ENCODE measurements around the gene NEUROD6.

NEUROD6 gene

DNA sequence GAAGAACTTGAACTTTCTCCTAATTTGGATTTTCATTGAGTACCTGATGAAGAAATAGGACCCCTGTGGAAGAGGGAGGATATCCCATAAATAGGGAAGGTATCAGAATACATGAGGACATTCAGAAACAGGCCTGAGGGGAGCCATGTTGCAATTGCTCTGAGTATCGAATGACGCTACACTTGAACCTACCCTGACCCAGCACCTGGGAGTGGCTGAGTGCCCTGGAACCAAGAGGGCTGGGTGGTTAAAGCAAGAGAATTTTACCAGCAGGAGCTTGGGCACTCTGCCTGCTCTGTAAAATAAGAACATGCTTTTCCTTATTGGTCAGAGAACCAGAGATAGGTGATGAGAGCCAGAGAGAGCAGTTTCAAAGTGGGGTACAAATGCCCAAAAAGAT lies 7.2 kb downstream of the NEUROD6 start:
- DNase-seq (ENCODE audit: low read depth), result no peak

DNA sequence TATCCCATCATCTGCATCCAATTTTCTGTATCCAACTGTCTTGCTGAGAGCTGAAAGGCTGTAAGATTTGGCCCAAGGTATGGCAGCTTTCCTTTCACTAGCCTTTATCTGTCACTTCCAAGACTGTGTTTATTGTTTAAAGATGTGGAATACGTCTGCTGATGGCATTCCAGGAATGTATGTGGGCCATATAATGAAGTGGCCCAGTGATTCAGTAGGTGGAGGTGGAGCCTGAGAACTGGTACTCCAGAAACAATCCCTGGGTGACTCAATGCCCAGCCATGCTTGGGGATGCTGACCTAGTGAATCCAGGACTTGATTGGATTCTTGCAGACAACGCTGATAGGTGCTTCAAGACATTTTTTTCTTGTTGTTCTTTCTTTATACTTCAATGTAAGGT lies 13.5 kb downstream of the NEUROD6 start:
- DNase-seq (ENCODE audit: low read depth), result peak; percentile 20

DNA sequence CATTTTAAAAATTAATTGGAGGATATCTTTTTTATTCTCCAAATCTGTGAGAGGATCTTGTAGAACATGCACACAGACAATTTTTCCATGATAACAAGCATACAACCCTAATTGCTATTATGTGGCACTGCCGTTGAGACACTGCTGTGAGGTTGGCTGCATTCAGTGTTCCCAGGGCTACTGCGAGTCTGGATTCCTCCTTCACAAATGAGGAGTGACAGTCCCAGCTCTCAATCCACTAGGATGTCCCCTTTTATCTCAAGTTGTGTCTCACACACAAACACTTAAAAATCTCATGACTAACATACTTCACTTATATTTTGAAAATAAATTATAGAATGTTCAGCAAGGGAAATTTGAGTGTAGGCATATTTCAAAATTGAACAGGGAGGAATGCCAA lies 14.1 kb downstream of the NEUROD6 start:
- no peak for DNase-seq (ENCODE audit: low read depth)

DNA sequence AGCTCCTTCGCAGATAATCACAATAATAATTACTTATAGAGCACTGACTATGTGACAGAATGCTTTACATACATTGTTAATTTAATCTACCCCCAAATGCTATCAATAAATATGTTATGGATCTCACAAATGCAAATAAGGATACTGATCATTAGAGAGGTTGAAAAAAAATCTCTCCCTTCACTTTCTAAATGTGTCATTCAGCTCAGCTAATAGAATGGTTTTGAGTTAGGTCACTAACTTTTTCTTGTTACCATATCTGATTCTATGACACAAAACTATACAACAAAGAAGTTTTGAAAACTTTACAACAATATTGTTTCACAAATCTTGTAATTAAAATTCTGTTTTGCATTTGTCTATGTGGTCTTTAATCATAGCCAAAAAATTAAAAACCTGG lies 17.4 kb downstream of the NEUROD6 start:
- no peak for DNase-seq (ENCODE audit: low read depth)

DNA sequence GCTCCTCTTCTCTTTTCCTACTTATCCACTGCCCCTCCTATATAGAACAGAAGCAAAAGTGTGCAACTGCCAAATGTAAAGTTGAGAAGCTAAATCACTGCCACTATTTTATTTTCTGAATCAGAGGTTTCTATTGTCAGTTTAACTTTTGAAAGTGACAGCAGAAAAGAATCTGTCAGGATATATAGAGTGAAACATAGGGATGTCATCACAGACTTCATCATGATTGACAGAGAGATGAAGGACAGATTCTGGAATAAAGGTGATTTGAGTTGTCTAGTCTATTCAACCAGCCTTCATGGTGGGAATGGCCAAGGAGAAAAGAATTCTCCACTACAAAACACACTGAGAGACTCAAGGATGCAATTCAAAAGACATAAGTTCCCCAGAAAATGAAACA lies 19.9 kb downstream of the NEUROD6 start:
- DNase-seq (ENCODE audit: low read depth), result no peak

DNA sequence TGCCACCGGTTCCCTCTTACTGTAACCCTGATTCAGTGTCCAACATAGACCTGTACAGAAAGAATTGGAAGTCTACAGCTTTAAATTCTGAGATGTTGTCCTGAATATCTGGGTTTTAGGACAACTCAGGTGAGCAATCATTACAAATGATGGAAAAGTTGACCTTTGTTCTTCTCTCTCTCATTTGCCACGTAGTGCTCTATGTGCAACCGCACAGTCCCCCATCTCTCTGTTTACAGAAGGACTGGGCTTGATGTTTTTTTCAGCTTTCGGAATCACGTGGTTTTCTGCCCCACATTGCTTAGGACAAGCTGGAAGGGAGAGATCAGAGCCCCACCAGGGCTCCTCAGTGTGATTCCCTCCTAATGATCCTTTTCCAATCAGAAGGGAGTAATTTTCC lies 22.2 kb downstream of the NEUROD6 start:
- DNase-seq (ENCODE audit: low read depth), result no peak

DNA sequence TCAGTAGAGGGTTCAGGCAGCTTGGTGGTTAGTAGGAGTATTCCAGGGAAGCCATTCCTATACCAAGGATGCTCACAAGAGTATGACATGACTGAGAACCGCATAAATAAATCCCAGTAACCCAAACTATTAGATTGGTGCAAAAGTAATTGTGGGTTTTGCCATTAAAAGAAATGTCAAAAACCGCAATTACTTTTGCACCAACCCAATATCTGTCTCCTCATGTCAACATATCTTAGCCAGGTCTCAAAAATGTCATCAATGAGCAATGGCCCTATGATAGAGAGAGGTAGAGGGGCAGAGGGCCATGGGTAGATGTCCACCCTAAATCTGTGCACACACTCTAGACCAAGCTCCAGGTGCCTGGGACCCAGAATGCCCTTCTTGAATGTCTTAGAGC lies 23.6 kb downstream of the NEUROD6 start:
- DNase-seq (ENCODE audit: low read depth), result no peak

DNA sequence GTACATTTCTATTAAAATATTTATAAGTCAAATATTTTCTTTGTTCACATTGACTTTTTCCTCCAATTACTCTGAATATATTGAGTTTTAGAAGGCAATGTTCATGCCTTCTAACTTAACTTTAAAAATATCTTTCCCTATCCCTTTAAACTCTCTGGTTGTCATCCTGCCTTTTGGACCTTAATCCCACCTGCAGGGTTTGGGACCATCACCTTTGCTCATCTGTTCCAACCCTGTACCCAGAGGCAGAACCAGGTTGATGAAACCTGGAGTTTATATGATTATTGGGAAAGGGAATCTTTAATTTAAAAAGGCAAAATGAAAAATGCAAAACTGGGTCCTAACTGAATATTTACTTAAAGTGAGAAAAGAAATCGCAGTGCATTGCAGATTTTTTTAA lies 24.8 kb downstream of the NEUROD6 start:
- DNase-seq (ENCODE audit: low read depth), result no peak

DNA sequence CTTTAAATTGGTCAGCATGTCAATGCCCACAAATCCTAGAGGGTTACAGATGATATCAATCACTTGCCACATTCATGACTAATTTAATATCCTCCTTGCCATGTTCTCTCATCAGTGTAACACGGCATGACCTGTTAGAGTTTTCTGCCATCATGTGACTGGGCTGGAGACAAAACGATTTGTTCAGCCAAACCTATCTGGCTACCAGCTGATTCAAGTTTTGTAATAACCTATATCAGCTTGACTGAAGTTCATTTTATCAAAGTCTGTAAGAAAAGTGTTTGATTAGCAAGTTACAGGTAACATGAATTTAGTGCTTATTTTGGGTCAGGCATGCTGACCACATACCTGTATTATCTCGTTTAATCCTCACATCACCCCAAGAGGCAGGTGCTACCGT lies 25.7 kb downstream of the NEUROD6 start:
- DNase-seq (ENCODE audit: low read depth), result no peak

DNA sequence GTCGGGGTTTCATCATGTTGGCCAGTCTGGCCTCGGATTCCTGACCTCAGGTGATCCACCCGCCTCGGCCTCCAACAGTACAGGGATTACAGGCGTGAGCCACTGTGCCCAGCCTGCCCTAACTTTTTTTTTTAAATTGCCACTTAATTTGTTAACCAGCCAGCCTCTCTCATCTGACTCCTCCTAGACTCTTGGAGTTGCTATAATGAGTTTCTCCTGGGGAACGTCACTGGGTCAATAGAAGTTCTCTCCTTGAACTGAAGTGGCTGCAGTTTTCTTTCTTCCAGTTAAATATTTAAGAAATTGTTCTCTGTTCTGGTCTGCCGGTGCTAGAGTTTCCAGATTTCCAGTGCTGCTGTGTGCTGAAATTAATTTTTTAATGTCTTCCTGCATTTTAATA lies 27.6 kb downstream of the NEUROD6 start:
- DNase-seq (ENCODE audit: low read depth), result no peak

DNA sequence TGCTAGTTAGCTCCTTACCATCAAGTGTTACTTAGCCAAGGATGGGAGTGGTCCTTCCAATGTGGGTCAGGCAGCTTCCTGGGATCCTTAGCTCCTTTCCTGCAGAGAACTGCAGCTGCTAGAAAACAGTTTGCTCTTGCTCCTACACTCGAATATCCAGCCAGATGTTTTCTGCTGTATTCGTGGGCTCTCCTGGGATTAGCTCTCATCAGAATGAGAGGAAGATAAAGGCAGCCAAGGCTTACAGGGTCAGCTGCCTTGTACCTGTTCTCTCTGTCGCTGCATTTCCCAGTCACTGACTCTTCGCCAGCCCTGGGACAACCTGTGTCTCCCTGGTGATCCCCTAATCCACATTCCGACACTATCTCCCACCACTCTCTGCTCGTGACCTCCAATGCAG lies 29.0 kb downstream of the NEUROD6 start:
- DNase-seq (ENCODE audit: low read depth), result no peak

DNA sequence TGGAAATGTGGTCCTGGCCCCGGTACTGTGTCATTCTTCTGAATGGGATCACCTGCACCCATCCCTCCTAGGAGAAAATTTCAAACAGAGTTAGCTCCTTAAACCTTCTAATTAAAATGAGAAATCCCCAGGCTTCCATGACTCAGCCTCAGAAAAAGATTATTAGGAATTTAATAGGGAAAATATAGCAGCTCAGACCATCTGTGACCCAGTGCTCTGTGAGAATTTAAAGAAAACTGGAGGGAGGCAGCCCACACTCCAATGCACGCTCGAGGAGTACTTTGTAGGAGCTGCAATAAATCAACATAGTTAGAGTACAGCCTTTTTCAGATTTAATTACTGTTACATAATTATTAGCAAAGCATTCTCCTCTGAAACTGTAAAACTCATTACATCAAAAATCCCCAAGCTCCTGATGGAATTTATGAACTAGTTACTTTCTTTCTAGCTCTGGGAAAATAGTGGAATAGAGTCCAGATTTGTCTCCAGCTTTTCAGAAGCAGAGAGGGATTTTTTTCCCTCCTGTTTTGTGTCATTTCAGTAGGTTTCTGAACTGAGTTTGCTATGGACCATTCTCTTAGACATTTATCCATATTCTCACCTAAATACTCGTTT lies 30.1 kb downstream of the NEUROD6 start:
- DNase-seq (ENCODE audit: low read depth), result no peak

DNA sequence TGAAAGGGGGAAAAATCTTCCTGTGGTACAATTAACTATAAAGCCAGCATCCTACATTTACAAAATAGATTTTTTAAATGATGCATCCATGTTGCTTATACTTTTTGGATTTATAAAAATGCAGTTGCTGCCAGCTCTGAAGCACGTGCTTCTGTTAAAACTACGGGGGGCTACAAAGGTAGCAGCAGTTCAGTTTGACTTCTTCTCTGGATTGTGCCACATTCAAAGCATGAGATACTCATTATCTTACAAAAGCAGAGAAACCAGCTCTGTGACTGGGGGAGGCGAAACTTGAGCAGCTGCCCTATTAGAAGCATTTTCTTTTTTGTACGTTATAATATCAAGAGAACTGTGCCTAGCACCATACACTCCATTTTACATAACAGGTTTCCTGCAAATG lies 31.1 kb downstream of the NEUROD6 start:
- DNase-seq (ENCODE audit: low read depth), result no peak

DNA sequence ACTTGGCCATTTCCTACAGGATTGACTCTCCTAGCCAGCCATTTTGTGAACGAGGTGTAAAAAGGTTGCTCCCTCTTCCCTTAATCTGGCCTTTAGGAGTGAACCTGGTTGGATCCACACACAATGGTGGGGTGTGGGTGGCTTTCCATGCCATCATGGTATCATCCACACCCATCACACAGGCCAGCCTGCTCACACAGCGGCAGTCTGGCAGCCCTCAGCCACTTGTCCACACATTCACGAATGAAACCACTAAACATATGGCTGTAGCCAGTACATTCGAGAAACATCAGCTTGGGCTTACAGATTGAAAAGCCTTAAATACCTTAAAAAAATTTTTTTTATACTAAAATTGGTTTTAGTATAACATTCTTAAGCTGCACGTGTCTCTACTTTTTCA lies 31.9 kb downstream of the NEUROD6 start:
- no peak for DNase-seq (ENCODE audit: low read depth)

DNA sequence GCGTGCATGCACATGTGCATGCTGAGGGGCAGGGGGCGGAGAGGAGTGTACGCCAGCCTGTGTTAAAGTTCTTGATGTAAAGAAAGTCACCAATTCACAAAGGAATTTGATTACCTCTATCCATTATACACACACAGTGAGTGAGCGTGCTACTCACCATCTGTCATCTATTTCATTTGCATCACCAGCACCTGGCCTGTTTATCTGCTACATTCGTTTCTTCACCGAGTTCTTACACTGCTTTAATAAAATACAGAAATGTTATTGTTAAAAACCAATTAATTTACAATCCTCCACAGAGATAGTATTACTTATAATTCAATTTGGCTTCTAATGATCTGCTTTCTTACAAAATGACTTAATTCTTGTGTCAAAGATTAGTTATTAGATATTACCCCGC lies 32.6 kb downstream of the NEUROD6 start:
- no peak for DNase-seq (ENCODE audit: low read depth)

DNA sequence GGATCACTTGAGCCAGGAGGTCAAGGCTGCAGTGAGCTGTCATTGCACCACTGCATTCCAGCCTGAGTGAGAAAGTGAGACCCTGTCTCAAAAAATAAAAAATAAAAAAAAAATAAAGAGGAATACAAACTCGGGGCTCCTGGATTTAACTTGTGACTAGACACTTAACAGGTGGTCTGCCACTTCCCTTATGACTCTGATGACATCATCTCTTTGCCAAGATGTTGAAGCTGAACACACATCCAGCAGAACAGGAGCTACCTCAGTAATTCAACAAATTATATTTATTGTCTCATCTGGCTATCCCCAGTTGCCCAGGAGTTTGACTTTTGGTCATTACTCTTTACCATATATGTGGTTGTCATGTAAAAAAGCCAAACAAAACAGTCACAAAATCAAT lies 35.3 kb downstream of the NEUROD6 start:
- no peak for DNase-seq (ENCODE audit: low read depth)

DNA sequence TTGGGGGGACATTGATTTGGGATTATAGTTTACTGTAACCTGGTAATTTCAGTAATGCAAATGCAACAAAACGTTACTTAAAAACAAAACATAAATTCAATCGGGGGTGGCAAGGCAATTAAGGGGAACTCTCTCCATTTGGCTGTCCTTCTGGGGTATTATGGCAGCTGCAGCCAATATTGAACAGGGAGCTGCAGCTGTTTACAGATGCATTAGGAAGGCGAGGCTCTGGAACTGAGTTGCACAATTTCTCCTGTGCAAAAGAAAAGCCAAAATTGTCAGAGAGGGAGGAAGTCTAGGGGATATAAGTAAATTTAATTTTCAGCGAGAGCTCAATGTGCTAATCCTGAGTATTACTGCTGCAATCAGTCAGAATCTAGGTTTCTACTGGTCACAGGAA lies 36.1 kb downstream of the NEUROD6 start:
- DNase-seq (ENCODE audit: low read depth), result no peak

DNA sequence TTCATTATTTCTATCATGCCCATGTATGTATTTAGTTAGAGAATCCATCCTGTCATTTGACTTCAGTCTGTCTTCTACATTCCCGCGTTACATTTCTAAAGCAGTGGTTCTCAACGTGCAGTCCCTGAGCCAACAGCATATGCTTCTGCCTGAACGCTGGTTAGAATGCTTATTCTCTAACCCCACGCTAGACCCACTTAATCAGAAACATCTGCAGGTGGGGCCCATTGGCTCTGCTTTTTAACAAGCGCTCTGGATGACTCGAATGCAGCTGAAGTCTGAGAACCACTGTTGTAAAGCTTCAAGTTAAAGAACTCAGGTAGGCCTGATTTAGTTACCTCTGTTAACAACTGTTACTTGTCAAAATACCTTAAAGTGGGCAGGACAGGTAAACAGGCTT lies 38.2 kb downstream of the NEUROD6 start:
- no peak for DNase-seq (ENCODE audit: low read depth)

DNA sequence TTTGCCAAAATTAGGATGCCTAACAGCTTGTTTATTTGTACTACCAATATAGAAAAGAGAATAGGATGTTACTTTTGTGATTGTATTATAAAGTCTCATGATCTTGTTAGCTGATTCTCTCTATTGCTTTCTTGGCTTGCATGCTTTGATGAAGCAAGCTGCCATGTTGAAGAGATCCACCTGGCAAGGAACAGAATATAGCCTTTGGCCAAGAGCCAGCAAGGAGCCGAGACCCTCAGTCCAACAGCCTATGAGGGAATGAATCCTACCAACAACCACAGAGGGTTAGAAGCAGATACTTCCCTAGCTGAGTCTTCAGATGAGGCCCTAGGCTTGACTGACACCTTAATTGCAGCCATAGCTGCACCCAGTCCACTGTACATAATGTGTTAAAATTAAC lies 41.2 kb downstream of the NEUROD6 start:
- DNase-seq (ENCODE audit: low read depth), result no peak

DNA sequence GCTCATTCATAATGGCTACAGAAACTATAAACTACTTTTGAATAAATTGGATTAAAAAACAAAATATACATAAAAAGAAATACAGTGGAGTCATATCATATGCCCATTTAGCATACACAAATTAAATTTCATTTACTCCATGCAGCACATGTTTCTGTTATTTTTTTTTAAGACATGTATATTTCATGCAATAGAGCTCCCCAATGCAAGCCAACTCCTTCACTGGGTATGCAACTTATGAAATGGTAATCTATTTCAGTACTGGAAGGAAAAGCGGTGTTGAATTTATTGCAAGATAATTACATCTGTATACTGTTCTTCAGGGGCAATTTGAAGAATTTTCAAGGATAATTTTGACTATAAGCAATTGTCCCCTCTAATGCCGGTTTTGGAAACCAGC lies 49.9 kb downstream of the NEUROD6 start:
- DNase-seq (ENCODE audit: low read depth), result no peak
